GM19025 (cell line): ENCODE data around the gene HEATR5A.
"Not testable (repeated sequence)": the region's sequence is repeated elsewhere in the genome, so short reads cannot be mapped to it uniquely, and the experiment has no call there.

Experiments used
- ATAC-seq: cut with Tn5 transposase; IDR thresholded peaks from one replicate; pipeline ENCODE4 v1.9.1; 2021; ENCODE audit warnings: mild to moderate bottlenecking, low read depth, moderate library complexity; ENCODE audit not compliant: unreplicated experiment

HEATR5A gene

DNA sequence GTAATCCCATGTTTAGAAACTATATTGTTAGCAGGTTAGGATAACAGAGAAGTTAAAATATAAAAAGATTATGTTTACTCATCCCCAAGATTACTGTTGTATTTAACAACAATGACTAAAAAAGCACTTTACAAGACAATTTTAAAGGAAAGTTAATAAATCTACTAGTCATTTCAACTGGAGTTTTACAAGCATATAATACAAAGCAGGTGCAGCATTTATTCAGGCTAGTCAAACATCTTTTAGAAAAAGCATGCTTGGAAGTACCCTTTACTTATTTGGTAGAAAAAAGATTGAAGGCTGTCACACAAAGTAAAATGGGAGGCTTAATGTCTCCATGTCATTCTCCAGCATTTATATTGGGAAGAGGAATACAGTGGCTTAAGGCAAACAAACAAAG, 80.6 kb downstream of the HEATR5A start:
- ATAC-seq, result no peak

DNA sequence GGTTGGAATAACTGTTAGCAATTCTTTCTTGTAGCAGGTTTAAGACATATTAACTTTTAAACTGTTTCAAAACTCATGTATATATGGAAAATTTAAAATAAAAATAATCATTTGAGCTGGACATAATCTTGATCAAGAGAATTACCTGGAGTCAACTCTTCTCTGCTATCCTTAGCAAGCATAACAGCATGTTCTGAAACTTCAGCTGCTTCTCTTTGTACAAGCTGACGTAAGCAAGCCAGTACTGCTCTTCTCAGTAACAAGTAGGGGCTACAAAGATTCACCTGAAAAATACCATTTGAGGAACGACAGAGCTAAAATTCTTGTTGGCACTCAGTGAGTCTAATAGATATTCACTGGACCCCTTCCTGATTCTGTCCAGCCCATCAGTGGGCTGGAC, 83.0 kb downstream of the HEATR5A start:
- ATAC-seq, result no peak

DNA sequence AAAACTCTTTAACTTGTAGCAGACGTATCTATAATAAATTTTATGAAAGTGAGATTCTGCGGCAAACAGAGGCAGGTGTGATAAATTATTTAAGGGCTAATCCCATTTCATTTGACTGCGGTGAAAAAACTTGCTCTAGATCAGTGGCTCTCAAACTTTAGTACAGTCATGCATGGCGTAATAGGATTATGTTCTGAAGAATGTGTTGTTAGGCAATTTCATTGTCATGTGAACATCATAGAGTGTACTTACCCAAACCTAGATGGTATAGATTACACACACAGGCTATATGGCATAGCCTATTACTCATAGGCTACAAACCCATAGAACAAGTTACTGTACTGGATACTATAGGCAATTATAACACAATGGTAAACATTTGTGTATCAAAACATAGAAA, 83.7 kb downstream of the HEATR5A start:
- ATAC-seq, result no peak

DNA sequence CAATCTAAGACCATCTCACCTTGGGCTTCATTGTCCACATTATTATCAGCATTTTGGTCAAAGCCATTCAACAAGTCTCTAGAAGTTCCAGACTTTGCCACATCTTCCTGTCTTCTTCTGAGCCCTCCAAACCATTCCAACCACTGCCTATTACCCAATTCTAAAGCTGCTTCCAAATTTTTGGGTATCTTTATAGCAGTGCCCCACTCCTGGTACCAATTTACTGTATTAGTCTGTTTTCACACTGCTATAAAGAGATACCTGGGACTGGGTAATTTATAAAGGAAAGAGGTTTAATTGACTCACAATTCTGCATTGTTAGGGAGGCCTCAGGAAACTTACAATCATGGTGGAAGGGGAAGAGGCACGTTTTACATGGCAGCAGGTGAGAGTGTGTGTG, 89.0 kb downstream of the HEATR5A start:
- ATAC-seq, result not testable (repeated sequence)

DNA sequence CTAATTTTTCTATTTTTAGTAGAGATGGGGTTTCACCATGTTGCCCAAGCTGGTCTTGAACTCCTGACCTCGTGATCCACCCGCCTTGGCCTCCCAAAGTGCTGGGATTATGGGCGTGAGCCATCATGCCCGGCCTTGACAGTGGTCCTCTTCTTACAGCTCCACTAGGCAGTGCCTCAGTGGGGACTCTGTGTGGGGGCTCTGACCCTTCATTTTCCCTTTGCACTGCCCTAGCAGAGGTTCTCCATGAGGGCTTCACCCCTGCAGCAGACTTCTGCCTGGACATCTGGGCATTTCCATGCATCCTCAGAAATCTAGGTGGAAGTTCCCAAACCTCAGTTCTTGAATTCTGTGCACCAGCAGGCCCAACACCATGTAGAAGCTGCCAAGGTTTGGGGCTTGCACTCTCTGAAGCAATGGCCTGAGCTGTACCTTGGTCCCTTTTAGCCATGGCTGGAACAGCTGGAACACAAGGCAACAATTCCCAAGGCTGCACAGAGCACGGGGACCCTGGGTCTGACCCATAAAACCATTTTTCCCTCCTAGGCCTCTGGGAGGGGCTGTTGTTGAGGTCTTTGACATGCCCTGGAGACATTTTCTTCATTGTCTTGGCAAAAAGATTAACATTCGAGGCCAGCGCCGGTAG, 90.4 kb downstream of the HEATR5A start:
- ATAC-seq, result not testable (repeated sequence)

DNA sequence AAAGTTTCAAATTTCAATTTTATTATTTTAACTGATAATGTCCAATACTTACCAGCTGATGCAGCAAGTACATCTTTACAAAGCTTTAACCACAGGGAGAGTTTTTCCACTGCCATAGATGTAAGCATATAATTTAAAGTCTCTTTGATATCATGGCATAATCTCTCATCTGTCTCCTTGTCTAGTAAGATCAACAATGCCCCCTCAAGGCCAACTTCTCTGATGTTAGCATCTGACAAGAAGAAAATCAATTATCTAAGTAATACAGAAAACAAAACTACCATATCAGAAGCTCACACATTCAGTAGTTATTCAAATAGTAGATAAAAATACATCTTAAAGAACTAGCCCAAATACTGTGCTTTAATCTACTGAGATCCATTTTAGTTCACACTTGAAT, 94.2 kb downstream of the HEATR5A start:
- ATAC-seq, result no peak

DNA sequence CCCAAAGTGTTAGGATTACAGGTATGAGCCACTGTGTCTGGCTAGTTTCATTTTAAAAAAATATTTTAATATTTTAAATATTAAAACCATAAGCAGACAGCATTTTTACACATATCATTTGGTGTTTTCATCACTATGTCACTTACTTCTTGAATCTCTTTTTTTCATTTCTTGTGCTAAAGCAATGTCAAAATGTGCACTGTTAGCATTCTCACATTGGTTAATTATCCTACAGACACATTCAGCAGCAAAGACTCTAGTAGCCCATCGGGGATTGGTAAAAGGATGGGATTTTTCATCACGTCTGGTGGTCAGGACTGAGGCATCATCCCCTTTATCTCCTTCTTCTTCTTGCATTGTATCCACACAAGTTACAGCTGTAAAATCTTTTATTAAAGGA, 96.9 kb downstream of the HEATR5A start:
- no peak for ATAC-seq

DNA sequence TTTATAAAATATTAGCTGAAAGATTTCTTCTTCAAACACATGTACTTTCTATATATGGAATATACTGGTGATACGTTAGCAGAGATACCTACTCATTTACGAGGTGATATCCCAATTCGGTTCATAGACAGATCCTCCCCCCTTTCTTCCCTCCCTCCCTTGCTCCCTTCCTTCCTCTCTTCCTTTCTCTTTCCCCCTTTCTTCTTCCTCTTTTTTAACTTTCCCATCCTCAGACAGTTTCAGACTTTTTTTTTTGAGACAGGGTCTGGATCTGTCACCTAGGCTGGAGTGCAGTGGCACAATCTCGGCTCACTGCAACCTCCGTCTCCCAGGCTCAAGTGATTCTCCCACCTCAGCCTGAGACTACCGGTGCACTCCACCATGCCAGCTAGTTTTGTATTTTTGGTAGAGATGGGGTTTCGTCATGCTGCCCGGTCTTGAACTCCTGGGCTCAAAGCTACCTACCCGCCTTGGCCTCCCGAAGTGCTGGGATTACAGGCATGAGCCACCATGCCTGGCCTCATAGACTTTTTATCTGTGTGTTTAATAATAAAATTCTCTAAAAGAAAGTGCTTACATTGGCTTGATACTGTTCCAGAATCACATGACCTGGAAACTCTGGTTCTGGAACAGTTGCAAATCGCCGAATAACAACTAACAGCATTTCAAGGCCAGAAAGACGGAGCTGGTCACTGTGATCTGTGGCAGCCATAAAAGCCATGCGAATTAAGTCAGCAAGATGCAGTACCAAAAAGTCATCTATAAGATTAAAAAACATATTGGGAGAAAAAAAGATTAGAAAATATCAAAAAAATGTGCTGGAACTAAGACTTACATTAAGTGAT, 99.2 kb downstream of the HEATR5A start:
- ATAC-seq, result no peak

DNA sequence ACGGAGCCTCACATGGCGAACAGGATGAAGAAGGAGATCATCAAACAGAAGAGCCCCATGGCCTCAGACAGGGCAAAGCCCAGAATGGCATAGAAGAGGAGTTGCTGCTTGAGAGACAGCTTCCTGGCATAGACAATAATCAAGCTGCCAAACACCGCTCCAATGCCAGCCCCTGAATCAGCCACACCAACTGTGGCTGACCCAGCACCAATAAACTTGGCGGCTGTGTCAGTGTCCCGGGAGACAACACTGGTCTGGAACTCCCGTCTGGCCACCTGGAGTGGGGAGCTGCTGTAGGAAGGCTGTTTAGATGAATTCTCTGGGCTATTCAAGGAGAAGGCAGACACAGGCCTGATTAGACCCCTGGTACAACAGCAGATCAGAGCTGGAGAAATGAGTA, 100.1 kb downstream of the HEATR5A start:
- no peak for ATAC-seq

DNA sequence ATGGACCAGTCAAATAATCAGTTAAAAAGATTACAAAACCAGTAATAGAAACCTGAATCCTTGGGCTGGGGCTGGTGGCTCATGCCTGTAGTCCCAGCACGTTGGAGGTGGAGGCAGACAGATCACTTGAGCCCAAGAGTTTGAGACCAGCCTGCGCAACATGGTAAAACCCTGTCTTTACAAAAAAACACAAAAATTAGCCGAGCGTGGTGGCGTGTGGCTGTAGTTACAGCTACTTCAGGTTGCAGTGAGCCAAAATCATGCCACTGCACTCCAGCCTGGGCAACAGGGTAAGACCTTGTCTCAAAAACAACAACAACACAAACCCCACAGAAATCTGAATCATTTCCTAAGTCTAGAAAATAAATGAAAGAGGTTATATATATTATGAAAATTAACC, 100.6 kb downstream of the HEATR5A start:
- no peak for ATAC-seq

DNA sequence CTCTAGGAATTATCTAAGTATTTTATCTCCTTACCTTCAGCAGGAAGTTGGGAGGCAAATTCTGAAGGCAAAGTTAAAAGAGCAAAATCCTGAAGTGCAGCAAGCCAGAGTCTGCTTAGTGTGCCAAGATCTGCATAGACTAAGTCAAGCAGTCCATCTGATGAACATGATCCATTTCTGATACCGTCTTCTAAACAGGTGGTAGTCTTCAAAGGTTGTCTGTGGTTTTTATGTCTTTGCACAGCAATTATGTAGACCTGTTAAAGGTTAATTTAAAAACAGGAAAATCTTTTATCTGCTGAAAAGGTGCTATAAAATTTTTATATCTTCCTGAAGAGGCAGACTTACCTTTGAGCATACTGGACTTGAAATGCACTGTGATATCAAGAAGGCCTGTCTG, 107.4 kb downstream of the HEATR5A start:
- no peak for ATAC-seq

DNA sequence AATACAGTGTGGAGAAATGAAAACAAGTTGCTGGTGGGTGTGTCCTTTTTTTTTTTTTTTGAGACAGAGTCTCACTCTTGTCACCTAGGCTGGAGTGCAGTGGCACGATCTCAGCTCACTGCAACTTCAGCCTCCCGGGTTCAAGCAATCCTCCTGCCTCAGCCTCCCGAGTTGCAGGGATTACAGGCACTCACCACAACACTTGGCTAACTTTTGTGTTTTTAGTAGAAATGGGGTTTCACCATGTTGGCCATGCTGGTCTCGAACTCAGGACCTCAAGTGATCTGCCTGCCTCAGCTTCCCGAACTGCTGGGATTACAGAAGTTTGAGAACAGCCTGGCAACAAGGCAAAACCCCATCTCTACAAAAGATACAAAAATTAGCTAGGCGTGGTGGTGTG, 108.0 kb downstream of the HEATR5A start:
- not testable (repeated sequence) for ATAC-seq

DNA sequence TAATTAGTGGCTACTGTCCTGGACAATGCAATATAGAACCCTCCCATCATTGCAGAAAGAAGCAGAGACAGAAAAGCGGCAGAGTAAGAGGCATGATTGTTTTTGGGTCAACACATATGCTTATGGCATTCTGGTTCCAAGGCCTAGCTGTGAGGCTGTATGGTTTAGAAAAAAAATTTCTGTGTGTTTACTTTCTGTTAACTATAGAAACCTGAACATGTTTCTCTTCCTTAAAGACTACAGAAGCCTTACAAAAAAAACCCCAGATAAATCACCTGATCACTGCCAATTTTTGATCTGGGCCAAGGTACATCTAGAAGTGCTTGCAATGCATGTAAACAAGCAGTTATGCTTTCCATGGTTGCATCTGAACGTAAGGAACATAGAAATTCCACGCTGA, 112.7 kb downstream of the HEATR5A start:
- ATAC-seq, result no peak

DNA sequence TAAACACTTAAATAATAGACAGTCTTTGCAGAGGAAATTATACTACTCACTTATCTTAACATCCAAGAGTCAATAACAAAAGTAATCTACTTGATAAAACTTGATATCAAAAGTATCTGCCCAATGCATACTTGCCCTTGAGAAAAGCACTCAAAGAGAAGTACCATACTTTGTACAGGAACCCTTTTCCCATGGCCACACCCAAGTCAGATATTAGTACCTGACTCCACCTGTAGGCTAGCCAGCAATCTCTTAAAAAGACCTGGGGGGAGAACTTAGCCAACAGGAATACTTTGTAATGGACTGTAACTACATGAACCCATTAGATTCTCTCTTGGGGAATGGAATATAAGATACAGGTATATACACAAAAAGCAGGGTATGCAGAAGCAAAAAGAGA, 113.2 kb downstream of the HEATR5A start:
- no peak for ATAC-seq

DNA sequence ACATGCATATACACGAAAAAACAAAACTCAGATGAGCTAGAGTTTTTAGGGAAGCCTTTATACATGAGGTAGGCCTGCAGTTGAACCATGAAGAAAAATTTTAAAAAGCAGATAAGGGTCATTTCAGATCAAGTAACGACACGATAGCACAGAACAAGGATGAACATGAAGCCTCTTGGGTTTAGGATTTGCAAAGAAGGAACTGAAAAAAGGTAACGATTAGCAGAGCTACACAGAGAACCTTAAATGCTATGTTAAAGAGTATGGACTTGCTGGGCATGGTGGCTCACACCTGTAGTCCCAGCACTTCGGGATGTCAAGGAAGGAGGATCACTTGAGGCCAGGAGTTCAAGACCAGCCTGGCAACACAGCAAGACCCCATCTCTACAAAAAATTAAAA, 116.7 kb downstream of the HEATR5A start:
- ATAC-seq, result no peak

DNA sequence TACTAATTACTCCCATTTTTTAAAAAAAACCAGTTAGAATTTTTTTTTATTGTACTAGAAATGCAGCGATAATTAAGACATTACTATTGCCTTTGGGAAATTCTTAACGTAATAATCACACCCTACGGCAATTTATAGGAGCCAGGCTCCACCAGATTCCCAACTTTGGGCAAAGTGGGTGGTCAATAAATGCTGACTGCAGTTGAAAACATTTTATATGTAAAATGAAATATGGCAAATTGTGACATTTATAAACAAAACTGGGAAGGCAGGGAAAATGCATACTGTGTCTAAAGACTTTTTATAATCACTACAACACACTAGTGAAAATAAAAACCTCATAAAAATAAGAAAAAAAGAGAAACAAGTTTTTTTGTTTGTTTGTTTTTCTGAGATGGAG, 119.5 kb downstream of the HEATR5A start:
- ATAC-seq, result no peak

DNA sequence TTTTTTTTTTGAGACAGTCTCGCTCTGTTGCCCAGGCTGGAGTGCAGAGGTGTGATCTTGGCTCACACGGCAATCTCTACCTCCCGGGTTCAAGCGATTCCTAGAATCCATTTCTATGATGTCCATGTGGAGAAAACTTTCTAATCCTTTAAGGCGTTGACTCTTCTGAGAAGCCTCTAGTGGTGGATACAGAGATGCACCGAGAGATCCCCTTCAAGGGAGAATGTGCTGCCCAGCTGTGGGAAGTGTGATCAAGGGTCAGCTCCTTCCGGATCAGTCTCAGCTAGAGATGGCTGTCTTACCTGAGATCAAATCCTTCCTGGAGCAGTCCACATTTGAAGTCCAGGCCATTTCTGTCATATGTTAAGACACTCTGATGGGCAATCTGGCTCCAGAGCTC, 120.1 kb downstream of the HEATR5A start:
- no peak for ATAC-seq

DNA sequence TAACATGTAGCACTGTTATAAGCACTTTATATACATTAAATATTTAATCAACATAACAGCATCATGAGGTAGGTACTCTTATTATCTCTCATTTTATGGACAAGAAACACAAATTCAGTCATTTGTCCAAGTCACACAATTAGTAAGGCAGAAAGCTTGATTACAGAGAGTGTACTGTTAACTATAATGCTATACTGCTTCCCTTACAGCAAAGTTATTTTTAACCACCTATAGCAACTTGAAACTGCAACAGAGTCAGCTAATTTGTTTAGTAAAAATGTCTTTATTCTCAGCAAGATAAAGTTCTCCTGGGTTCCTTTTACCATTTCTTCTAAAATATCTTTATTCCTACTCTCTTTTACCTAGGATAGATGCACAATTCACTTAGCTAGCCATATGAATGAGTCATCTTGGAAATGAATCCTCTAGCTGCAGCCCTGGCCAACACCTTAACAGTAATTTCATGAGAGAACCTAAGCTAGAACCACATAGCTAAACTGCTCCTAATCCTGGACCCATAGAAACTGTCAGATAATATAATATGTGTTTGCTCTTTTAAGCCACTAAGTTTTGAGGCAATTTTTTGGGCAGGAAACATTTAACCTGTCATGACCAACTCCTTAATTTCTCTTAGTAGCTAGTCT, 122.5 kb downstream of the HEATR5A start:
- ATAC-seq, result no peak

DNA sequence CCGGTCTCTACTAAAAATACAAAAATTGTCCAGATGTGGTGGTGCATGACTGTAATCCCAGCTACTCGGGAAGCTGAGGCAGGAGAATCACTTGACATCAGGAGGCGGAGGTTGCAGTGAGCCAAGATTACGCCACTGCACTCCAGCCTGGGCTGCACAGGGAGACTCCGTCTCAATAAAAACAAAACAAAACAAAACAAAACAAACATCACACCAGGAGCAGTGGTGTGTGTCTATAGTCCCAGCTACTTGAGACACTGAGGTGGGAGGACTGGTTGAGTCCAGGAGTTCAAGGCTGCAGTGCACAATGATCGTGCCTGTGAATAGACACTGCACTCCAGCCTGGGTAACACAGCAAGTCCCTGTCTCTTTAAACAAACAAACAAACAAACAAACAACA, 123.2 kb downstream of the HEATR5A start:
- ATAC-seq, result no peak

DNA sequence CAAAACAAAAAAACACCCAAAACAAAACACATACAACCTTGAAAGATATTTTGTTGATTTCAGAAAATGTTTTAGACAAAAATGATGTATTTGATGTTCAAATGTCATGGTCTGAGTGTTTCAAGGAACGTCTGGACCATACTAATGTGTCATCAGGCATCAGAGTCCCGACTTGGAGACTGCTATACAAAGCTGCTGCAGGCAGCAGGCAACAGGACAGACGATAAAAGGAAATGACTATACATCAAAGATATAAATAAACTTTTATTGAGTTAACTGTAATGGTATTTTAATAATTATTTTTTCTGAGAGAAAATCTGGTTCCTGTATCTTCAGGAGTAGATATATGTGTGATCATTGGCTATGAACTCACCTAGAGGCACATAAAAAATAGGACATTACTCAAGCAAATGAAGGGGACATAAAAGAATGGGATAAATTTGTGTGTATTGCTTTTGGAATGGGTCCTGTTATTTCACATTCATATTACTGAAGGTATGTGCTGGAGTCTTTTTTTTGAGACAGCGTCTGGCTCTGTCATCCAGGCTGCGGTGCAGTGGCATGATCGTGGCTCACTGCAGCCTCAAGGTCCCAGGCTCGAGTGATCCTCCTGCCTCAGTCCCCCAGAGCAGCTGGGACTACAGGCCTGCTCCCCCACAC, 125.5 kb downstream of the HEATR5A start:
- no peak for ATAC-seq

DNA sequence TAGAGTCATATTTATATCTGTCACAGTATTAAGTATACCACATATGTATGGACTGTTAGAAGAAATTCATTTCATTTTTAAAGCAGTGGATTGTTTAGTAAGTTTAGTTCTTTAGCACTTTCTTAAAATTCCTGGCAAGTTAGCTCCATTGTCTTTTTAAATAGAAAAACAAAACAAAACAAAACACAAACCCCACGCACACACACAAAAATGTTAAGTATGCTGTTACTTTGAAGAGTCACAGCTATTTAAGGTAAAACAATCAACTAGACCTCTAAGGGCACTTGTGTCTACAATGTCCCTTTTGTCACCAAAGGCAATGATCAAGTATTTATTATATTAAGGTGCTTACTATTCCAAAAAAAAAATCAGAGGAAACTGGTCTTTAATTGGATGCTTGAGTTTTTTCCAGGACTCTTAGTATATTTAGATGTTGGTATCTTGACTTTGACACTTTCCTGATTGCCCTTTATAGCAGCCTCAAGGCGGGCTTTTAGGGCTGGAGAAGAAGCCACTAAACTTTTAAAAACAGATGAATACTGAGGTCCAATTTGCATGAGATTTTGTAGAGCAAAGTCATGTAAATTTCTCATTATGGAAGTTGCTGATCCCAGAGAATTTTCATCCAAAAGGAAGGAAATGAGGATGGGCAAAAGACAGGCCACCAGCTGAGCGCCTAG, 127.3 kb downstream of the HEATR5A start:
- no peak for ATAC-seq
